ENCODE results near the gene CACNA1I. TPM values are rescaled to one million over a fixed set of nuclear protein-coding genes. Genes with fewer than 3 reads are reported as not detected.
"Not testable (repeated sequence)": the region's sequence is repeated elsewhere in the genome, so short reads cannot be mapped to it uniquely, and the experiment has no call there.

CACNA1I gene
- total RNA-seq, 1 donor from 2014 or later: 0.07 TPM

- Mint-ChIP-seq H3K27me3 (ENCODE audit: low read depth) (peaks cover 28% of the 10 kb centered on the region), H3K27ac (ENCODE audit: unreplicated experiment) (no peak overlapping the region), H3K4me3 (no peak overlapping the region), H3K9me3 (no peaks in the 10 kb centered on the region), H3K36me3 (ENCODE audit: low read depth) (no peaks in the 10 kb centered on the region), H3K4me1 (peaks cover 9% of the 10 kb centered on the region)
- no peak for TF ChIP-seq CTCF (conservative IDR thresholded peaks at IDR 0.05)
- no peak for DNase-seq (ENCODE audit: low read depth, low spot score)
These were observed 158.8 kb downstream of the CACNA1I start for GRCh38 chr22:39729141-39729934.

GRCh38 chr22:39731481-39731880, 160.9 kb downstream of the CACNA1I start:
- H3K27me3 Mint-ChIP-seq (ENCODE audit: low read depth): peaks cover 22% of the 10 kb centered on the region
- no peak for TF ChIP-seq CTCF (conservative IDR thresholded peaks at IDR 0.05)
- no peak overlapping the region for H3K4me3 Mint-ChIP-seq
- peaks cover 9% of the 10 kb centered on the region for H3K4me1 Mint-ChIP-seq
- H3K9me3 Mint-ChIP-seq: no peaks in the 10 kb centered on the region
- no peak overlapping the region for H3K27ac Mint-ChIP-seq (ENCODE audit: unreplicated experiment)
- no peaks in the 10 kb centered on the region for H3K36me3 Mint-ChIP-seq (ENCODE audit: low read depth)
- no peak for DNase-seq (ENCODE audit: low read depth, low spot score)

GRCh38 chr22:39731881-39732555, 161.5 kb downstream of the CACNA1I start:
- no peaks in the 10 kb centered on the region for H3K9me3 Mint-ChIP-seq
- no peak for DNase-seq (ENCODE audit: low read depth, low spot score)
- peaks cover 18% of the 10 kb centered on the region for H3K27me3 Mint-ChIP-seq (ENCODE audit: low read depth)
- H3K4me3 Mint-ChIP-seq: no peak overlapping the region
- no peak overlapping the region for H3K27ac Mint-ChIP-seq (ENCODE audit: unreplicated experiment)
- peaks cover 9% of the 10 kb centered on the region for H3K4me1 Mint-ChIP-seq
- no peaks in the 10 kb centered on the region for H3K36me3 Mint-ChIP-seq (ENCODE audit: low read depth)
- no peak for TF ChIP-seq CTCF (conservative IDR thresholded peaks at IDR 0.05)

- Mint-ChIP-seq H3K4me1 (peaks cover 12% of the 10 kb centered on the region), H3K27me3 (ENCODE audit: low read depth) (peaks cover 14% of the 10 kb centered on the region), H3K4me3 (no peak overlapping the region), H3K27ac (ENCODE audit: unreplicated experiment) (no peak overlapping the region), H3K36me3 (ENCODE audit: low read depth) (no peaks in the 10 kb centered on the region), H3K9me3 (no peaks in the 10 kb centered on the region)
- no peak for TF ChIP-seq CTCF (conservative IDR thresholded peaks at IDR 0.05)
- no peak for DNase-seq (ENCODE audit: low read depth, low spot score)
These were observed 162.1 kb downstream of the CACNA1I start for GRCh38 chr22:39732625-39733024.

- H3K27me3 Mint-ChIP-seq (ENCODE audit: low read depth): peaks cover 13% of the 10 kb centered on the region
- no peak overlapping the region for H3K27ac Mint-ChIP-seq (ENCODE audit: unreplicated experiment)
- H3K36me3 Mint-ChIP-seq (ENCODE audit: low read depth): no peaks in the 10 kb centered on the region
- H3K4me3 Mint-ChIP-seq: no peak overlapping the region
- DNase-seq (ENCODE audit: low read depth, low spot score): no peak
- H3K4me1 Mint-ChIP-seq: peaks cover 17% of the 10 kb centered on the region
- TF ChIP-seq CTCF (conservative IDR thresholded peaks at IDR 0.05): no peak
- H3K9me3 Mint-ChIP-seq: no peaks in the 10 kb centered on the region
These were observed 162.6 kb downstream of the CACNA1I start for GRCh38 chr22:39733191-39733590.

GRCh38 chr22:39734046-39734445, 163.5 kb downstream of the CACNA1I start:
- H3K4me1 Mint-ChIP-seq: peaks cover 17% of the 10 kb centered on the region
- not testable (repeated sequence) for H3K9me3 Mint-ChIP-seq; DNase-seq (ENCODE audit: low read depth, low spot score); H3K4me3 Mint-ChIP-seq; H3K36me3 Mint-ChIP-seq (ENCODE audit: low read depth); H3K27ac Mint-ChIP-seq (ENCODE audit: unreplicated experiment)
- peaks cover 13% of the 10 kb centered on the region for H3K27me3 Mint-ChIP-seq (ENCODE audit: low read depth)
